Measurements from ENCODE around the gene PFKL.

The PFKL gene

GRCh38 chr21:44314561-44314960 is 14.7 kb downstream of the PFKL start:
- no peak for DNase-seq

- no peak for DNase-seq
These were observed 15.9 kb downstream of the PFKL start for GRCh38 chr21:44315691-44316203.

- DNase-seq, result no peak
These were observed 16.5 kb downstream of the PFKL start for GRCh38 chr21:44316277-44316900.

- DNase-seq, result no peak
These were observed 17.5 kb downstream of the PFKL start for GRCh38 chr21:44317241-44317782.

- DNase-seq, result no peak
These were observed 18.0 kb downstream of the PFKL start for GRCh38 chr21:44317871-44318270.

GRCh38 chr21:44318489-44319285 is 18.8 kb downstream of the PFKL start:
- no peak for DNase-seq

- DNase-seq, result no peak
These were observed 19.7 kb downstream of the PFKL start for GRCh38 chr21:44319407-44320065.

GRCh38 chr21:44320847-44321246 is 21.0 kb downstream of the PFKL start:
- DNase-seq, result no peak

- DNase-seq, result no peak
These were observed 22.1 kb downstream of the PFKL start for GRCh38 chr21:44321846-44322450.

- DNase-seq, result no peak
These were observed 22.9 kb downstream of the PFKL start for GRCh38 chr21:44322621-44323325.

GRCh38 chr21:44323591-44323990 is 23.7 kb downstream of the PFKL start:
- no peak for DNase-seq

GRCh38 chr21:44324106-44324853 is 24.4 kb downstream of the PFKL start:
- DNase-seq, result no peak

GRCh38 chr21:44324854-44325107 is 24.9 kb downstream of the PFKL start:
- DNase-seq, result no peak

GRCh38 chr21:44325386-44326271 is 25.8 kb downstream of the PFKL start:
- DNase-seq, result no peak

GRCh38 chr21:44326272-44326647 is 26.4 kb downstream of the PFKL start:
- DNase-seq, result no peak

- DNase-seq, result no peak
These were observed 27.1 kb downstream of the PFKL start for GRCh38 chr21:44326716-44327602.

GRCh38 chr21:44327603-44327974 is 27.7 kb downstream of the PFKL start:
- no peak for DNase-seq

- no peak for DNase-seq
These were observed 28.5 kb downstream of the PFKL start for GRCh38 chr21:44328242-44328895.

Data from NCI-H2081 treated with DMSO at 0.1 percent for 48 hours (cell line).